DND-41 (cell line): ENCODE data around the gene EYS.

Experiments
- ATAC-seq: fragments of 200-7000 bp; cut with Tn5 transposase; 3 replicates; pipeline ENCODE4 v1.9.1; 2021; ENCODE audit warnings: low read depth; ENCODE audit not compliant: insufficient read depth
- DNase-seq: peaks from one replicate; pipeline ENCODE4 v3.0.0-alpha.2; 2020
- H2AFZ ChIP-seq: 2 replicates; pipeline ENCODE4 v1.6.0; 2012; ENCODE audit warnings: low read depth, low read length
- H3K27ac ChIP-seq: 2 replicates; pipeline ENCODE4 v1.5.1; 2012; ENCODE audit warnings: low read length, inconsistent platforms
- H3K27me3 ChIP-seq: fragments of 200-600 bp; sonication (generic); 2 replicates; pipeline ENCODE4 v1.6.0; 2012; ENCODE audit warnings: low read length, mild to moderate bottlenecking, inconsistent platforms; ENCODE audit not compliant: insufficient read depth, poor library complexity
- H3K36me3 ChIP-seq: 2 replicates; pipeline ENCODE4 v1.5.1; 2012; ENCODE audit warnings: low read length, inconsistent platforms; ENCODE audit not compliant: insufficient read depth
- H3K4me1 ChIP-seq: 2 replicates; pipeline ENCODE4 v1.5.1; 2012; ENCODE audit warnings: mild to moderate bottlenecking, low read length; ENCODE audit not compliant: insufficient read depth
- H3K4me2 ChIP-seq: 2 replicates; pipeline ENCODE4 v1.6.0; 2012; ENCODE audit warnings: mild to moderate bottlenecking, moderate library complexity, low read length, inconsistent platforms; ENCODE audit not compliant: insufficient read depth
- H3K4me3 ChIP-seq, 2 experiments: fragments of 200-600 bp in 1 of 2; shearing (Covaris generic) in 1 of 2; 2 replicates each; pipeline ENCODE4 v1.5.1; 2012 to 2016; ENCODE audit warnings: inconsistent platforms in 2 of 2, low read length in 2 of 2, mild to moderate bottlenecking in 2 of 2, low read depth in 1 of 2, moderate library complexity in 1 of 2
- H3K79me2 ChIP-seq: 2 replicates; pipeline ENCODE4 v1.6.0; 2012; ENCODE audit warnings: low read length, inconsistent platforms; ENCODE audit not compliant: insufficient read depth
- H3K9ac ChIP-seq: 2 replicates; pipeline ENCODE4 v1.6.0; 2012; ENCODE audit warnings: low read depth, mild to moderate bottlenecking, inconsistent platforms, low read length, moderate library complexity
- H3K9me3 ChIP-seq: 2 replicates; pipeline ENCODE4 v1.5.1; 2012; ENCODE audit warnings: low read length, moderate library complexity, mild to moderate bottlenecking, inconsistent platforms; ENCODE audit not compliant: insufficient read depth, severe bottlenecking
- H4K20me1 ChIP-seq: 2 replicates; pipeline ENCODE4 v1.6.0; 2012; ENCODE audit warnings: low read length; ENCODE audit not compliant: insufficient read depth
- EZH2 ChIP-seq: IDR thresholded peaks from 3 replicates; pipeline ENCODE4 v1.6.1; 2012; ENCODE audit warnings: borderline replicate concordance, low read depth, mild to moderate bottlenecking, moderate library complexity, low read length, inconsistent platforms; ENCODE audit not compliant: severe bottlenecking
- TF ChIP-seq, protein P1 (sequence below): IDR thresholded peaks from 2 replicates; pipeline ENCODE4 v1.5.1; 2012; ENCODE audit warnings: borderline replicate concordance, low read length, moderate library complexity, mild to moderate bottlenecking; ENCODE audit not compliant: poor library complexity, severe bottlenecking; ENCODE audit errors: extremely low read depth

EYS gene

DNA sequence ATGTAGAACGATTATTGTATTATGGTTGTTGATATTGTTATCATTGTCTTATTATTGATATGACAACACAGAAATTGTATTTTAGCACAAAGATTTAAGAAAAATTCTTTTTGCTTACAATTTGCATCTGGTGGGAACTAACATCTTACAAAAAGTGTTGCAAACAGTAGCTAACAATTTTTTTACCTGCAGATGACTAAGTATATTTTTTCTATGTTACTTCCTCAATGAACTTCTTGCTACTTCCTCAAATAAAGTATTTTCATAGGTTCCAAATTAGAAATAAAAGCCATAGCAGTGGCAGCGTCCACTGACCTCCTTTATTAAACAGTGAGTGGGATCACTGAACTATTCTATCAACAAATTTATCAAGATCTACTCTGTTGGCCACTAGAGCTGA is 1224.4 kb downstream of the EYS start:
- TF ChIP-seq EZH2, result no peak
- TF ChIP-seq, protein P1, sequence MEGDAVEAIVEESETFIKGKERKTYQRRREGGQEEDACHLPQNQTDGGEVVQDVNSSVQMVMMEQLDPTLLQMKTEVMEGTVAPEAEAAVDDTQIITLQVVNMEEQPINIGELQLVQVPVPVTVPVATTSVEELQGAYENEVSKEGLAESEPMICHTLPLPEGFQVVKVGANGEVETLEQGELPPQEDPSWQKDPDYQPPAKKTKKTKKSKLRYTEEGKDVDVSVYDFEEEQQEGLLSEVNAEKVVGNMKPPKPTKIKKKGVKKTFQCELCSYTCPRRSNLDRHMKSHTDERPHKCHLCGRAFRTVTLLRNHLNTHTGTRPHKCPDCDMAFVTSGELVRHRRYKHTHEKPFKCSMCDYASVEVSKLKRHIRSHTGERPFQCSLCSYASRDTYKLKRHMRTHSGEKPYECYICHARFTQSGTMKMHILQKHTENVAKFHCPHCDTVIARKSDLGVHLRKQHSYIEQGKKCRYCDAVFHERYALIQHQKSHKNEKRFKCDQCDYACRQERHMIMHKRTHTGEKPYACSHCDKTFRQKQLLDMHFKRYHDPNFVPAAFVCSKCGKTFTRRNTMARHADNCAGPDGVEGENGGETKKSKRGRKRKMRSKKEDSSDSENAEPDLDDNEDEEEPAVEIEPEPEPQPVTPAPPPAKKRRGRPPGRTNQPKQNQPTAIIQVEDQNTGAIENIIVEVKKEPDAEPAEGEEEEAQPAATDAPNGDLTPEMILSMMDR, result no peak
- no peak overlapping the region for H2AFZ ChIP-seq
- DNase-seq (no peak), ATAC-seq (no peak)
- no peaks in the 10 kb centered on the region for H3K9me3 ChIP-seq
- no peaks in the 10 kb centered on the region for H3K36me3 ChIP-seq
- no peak overlapping the region for H3K27ac ChIP-seq
- H3K9ac ChIP-seq, result no peak overlapping the region
- no peaks in the 10 kb centered on the region for H3K79me2 ChIP-seq
- H3K27me3 ChIP-seq, result no peaks in the 10 kb centered on the region
- no peaks in the 10 kb centered on the region for H3K4me1 ChIP-seq
- H3K4me3 ChIP-seq, result no peak overlapping the region
- H3K4me2 ChIP-seq, result no peak overlapping the region
- H4K20me1 ChIP-seq, result no peaks in the 10 kb centered on the region

DNA sequence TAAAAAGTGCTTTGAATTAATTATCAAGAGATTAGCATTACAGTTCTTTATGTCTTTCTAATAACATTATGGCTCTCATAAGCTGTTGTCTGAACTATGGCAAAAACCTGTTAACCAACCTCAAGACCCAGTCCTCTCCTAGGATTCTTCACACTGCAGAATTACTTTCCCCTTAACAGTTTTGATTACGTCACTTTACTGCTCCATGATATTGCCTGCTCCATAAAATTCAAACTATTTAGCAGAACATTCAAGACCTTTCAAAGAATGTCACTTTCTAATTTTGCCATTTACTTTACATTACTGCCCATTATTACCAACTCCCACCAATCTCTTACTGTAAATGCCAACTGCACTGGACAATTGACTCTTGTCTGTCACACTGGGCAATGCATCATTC is 1227.9 kb downstream of the EYS start:
- no peaks in the 10 kb centered on the region for H3K4me1 ChIP-seq
- no peak overlapping the region for H3K4me2 ChIP-seq

DNA sequence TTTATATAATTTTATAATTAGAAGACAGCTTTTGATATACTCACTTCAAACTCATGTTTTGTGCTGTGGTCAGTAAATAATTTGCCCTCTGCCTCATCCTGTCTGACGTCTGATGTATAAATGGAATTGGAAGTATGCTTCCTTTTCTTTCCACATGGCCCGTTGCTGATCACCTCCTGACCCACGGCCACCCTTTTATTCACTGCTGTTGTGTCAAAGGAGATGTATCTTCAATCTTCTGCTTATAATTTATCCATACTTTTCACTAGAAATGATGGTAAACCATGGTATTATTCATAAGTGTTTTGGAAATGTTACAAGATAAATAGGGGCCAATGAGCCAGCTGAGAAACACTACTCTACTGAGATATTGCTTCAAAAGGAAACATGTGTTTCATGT is 1229.6 kb downstream of the EYS start:
- DNase-seq (no peak), ATAC-seq (no peak)
- Histone ChIP-seq H2AFZ (no peak overlapping the region), H3K27ac (no peak overlapping the region), H4K20me1 (no peaks in the 10 kb centered on the region), H3K9ac (no peak overlapping the region), H3K36me3 (no peaks in the 10 kb centered on the region), H3K27me3 (no peaks in the 10 kb centered on the region), H3K4me3 (no peak overlapping the region), H3K9me3 (no peaks in the 10 kb centered on the region), H3K4me2 (no peak overlapping the region), H3K79me2 (no peaks in the 10 kb centered on the region), H3K4me1 (no peaks in the 10 kb centered on the region)
- TF ChIP-seq EZH2, result no peak
- TF ChIP-seq, protein P1, result no peak

More for the DNA sequence above, 1227.9 kb downstream of the EYS start:
- Histone ChIP-seq H3K36me3 (no peaks in the 10 kb centered on the region), H4K20me1 (no peaks in the 10 kb centered on the region), H2AFZ (no peak overlapping the region), H3K27me3 (no peaks in the 10 kb centered on the region), H3K27ac (no peak overlapping the region), H3K79me2 (no peaks in the 10 kb centered on the region), H3K9ac (no peak overlapping the region), H3K9me3 (no peaks in the 10 kb centered on the region), H3K4me3 (no peak overlapping the region)
- ATAC-seq, result no peak
- TF ChIP-seq, protein P1, result no peak
- TF ChIP-seq EZH2, result no peak
- no peak for DNase-seq

DNA sequence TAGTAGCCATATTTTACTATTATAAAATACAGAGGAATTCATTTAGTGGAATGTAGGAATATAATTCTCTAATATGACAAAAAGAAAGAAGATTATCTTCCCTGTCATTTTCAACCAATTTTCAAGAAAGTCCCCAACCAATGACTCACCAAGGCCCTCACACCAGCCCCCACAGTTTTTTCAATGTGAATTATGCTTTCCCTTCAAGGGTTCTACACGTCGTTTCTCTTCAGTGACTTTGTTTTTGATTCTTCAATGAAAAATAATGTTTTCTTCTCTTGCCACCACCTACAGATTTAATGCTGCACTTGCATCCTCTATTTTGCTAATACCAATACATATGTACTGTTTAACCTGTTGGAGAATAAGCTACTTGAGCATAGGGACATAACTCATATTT is 1230.1 kb downstream of the EYS start:
- Histone ChIP-seq H3K27ac (no peak overlapping the region), H2AFZ (no peak overlapping the region), H3K4me2 (no peak overlapping the region), H3K4me1 (no peaks in the 10 kb centered on the region), H3K9ac (no peak overlapping the region), H3K4me3 (no peak overlapping the region), H3K27me3 (no peaks in the 10 kb centered on the region), H3K79me2 (no peaks in the 10 kb centered on the region), H4K20me1 (no peaks in the 10 kb centered on the region), H3K9me3 (no peaks in the 10 kb centered on the region), H3K36me3 (no peaks in the 10 kb centered on the region)
- no peak for DNase-seq
- TF ChIP-seq EZH2, result no peak
- TF ChIP-seq, protein P1, result no peak
- no peak for ATAC-seq
